SKM-1 (cell line): Measurements from ENCODE around the gene PMEL.
"Not testable (repeated sequence)": the region's sequence is repeated elsewhere in the genome, so short reads cannot be mapped to it uniquely, and the experiment has no call there.

Experiments
- DNase-seq: peaks from one replicate; lab custom pipeline; 2025; ENCODE audit not compliant: unreplicated experiment; lab: John Stamatoyannopoulos, UW

Gene PMEL

GRCh38 chr12:55965941-55966407 is at the start of gene PMEL:
Gene PMEL, minus strand, starts transcription at chr12:55966042. Its CDS starts 31 bp downstream, at chr12:55966011.
- DNase-seq = no peak

- DNase-seq = no peak
These were observed 48.4 kb upstream of the PMEL start for GRCh38 chr12:56014205-56014604.

GRCh38 chr12:56013482-56013881 is 47.6 kb upstream of the PMEL start:
- no peak for DNase-seq

GRCh38 chr12:56011509-56012090 is 45.8 kb upstream of the PMEL start:
- DNase-seq = no peak

- DNase-seq = no peak
These were observed 44.3 kb upstream of the PMEL start for GRCh38 chr12:56010111-56010570.

GRCh38 chr12:56007564-56008559 is 42.0 kb upstream of the PMEL start:
- DNase-seq = no peak

GRCh38 chr12:56004211-56004610 is 38.4 kb upstream of the PMEL start:
- no peak for DNase-seq

GRCh38 chr12:56003376-56003775 is 37.5 kb upstream of the PMEL start:
- DNase-seq = not testable (repeated sequence)

- no peak for DNase-seq
These were observed 35.8 kb upstream of the PMEL start for GRCh38 chr12:56001487-56002100.

- not testable (repeated sequence) for DNase-seq
These were observed 34.2 kb upstream of the PMEL start for GRCh38 chr12:55999999-56000540.

- DNase-seq = not testable (repeated sequence)
These were observed 33.7 kb upstream of the PMEL start for GRCh38 chr12:55999522-55999921.

GRCh38 chr12:55997535-55997859 is 31.7 kb upstream of the PMEL start:
- no peak for DNase-seq

- DNase-seq = no peak
These were observed 31.1 kb upstream of the PMEL start, which contains the start of gene SUOX for GRCh38 chr12:55996715-55997534. Gene SUOX, plus strand, starts transcription at chr12:55997276. Its CDS starts 4,946 bp downstream, at chr12:56002222.

- no peak for DNase-seq
These were observed 30.4 kb upstream of the PMEL start for GRCh38 chr12:55996201-55996714.

GRCh38 chr12:55995366-55995765 is 29.5 kb upstream of the PMEL start:
- no peak for DNase-seq

GRCh38 chr12:55993230-55993853 is 27.5 kb upstream of the PMEL start:
- no peak for DNase-seq

- DNase-seq = no peak
These were observed 25.3 kb upstream of the PMEL start for GRCh38 chr12:55991110-55991509.

- DNase-seq = not testable (repeated sequence)
These were observed 20.1 kb upstream of the PMEL start for GRCh38 chr12:55985976-55986375.

GRCh38 chr12:55985341-55985740 is 19.5 kb upstream of the PMEL start:
- no peak for DNase-seq

GRCh38 chr12:55984861-55985260 is 19.0 kb upstream of the PMEL start:
- DNase-seq = no peak
